Vagina (tissue), 2 donors: ENCODE data around the gene PRLHR. TPM values are rescaled to one million over a fixed set of nuclear protein-coding genes. Genes with fewer than 3 reads are reported as not detected.

Experiments
- DNase-seq, 2 donors: peaks; one replicate each; pipeline ENCODE4 v3.0.0-alpha.2; 2017; ENCODE audit errors: extremely low spot score in 2 of 2
- H3K27ac ChIP-seq: fragments of 200-600 bp; sonication (generic); one replicate; pipeline ENCODE4 v1.5.1; 2019
- H3K27me3 ChIP-seq: fragments of 200-600 bp; sonication (generic); one replicate; pipeline ENCODE4 v1.5.1; 2019
- H3K36me3 ChIP-seq, 2 donors: fragments of 200-600 bp; sonication (generic); one replicate each; pipeline ENCODE4 v1.5.1; 2017 to 2019
- H3K4me1 ChIP-seq: fragments of 200-600 bp; sonication (generic); one replicate; pipeline ENCODE4 v1.5.1; 2019
- H3K4me3 ChIP-seq, 2 donors: fragments of 200-600 bp; sonication (generic); 1 replicate in 1 of 2; 2 replicates in 1 of 2; pipeline ENCODE4 v1.5.1; 2016 to 2019
- H3K9me3 ChIP-seq: fragments of 200-600 bp; sonication (generic); one replicate; pipeline ENCODE4 v1.5.1; 2019
- CTCF ChIP-seq, 3 experiments: fragments of 450-650 bp in 2 of 3; fragments of 200-600 bp in 1 of 3; sonication (generic) in 1 of 3; IDR thresholded peaks; one replicate each; pipeline ENCODE4 v1.5.1; 2017 to 2019; ENCODE audit warnings: antibody characterized with exemption in 3 of 3, mild to moderate bottlenecking in 2 of 3, moderate library complexity in 2 of 3
- POLR2A ChIP-seq, 2 donors: fragments of 450-650 bp; IDR thresholded peaks; one replicate each; pipeline ENCODE4 v1.6.1; 2017; ENCODE audit warnings: antibody characterized with exemption in 2 of 2, mild to moderate bottlenecking in 2 of 2, moderate library complexity in 2 of 2
- POLR2AphosphoS5 ChIP-seq, 2 donors: sonication (generic); formaldehyde crosslinking; IDR thresholded peaks; one replicate each; pipeline ENCODE4 v1.9.0; 2017; ENCODE audit warnings: antibody characterized with exemption in 2 of 2, mild to moderate bottlenecking in 2 of 2, low read depth in 1 of 2; ENCODE audit not compliant: insufficient read depth in 1 of 2
- intact Hi-C: fragments of 100-400 bp; cut with DNase I; formaldehyde crosslinking; loops from one replicate; pipeline ENCODE4 v1.15.1; 2023
- total RNA-seq: library from RNA; depleted of rRNA; stranded (reverse); fragments of >200 nt; gene quantifications from one replicate; pipeline ENCODE4 v1.2.3, GENCODE V29; 2016

Gene PRLHR
- total RNA-seq, 1 donor from 2014 or later: 23.1 TPM

- Histone ChIP-seq H3K36me3 (no peaks in the 10 kb centered on the region), H3K4me1 (peaks cover 27% of the 10 kb centered on the region), H3K9me3 (no peaks in the 10 kb centered on the region), H3K4me3 (no peak overlapping the region), H3K27me3 (no peaks in the 10 kb centered on the region), H3K27ac (peak overlapping the region; percentile 55)
- intact Hi-C loops: no loop called here
- TF ChIP-seq CTCF (IDR thresholded peaks at IDR 0.05): no peak
- no peak for TF ChIP-seq POLR2AphosphoS5 (IDR thresholded peaks at IDR 0.05; ENCODE audit: insufficient read depth in 1 of 2, low read depth in 1 of 2)
- TF ChIP-seq POLR2A (IDR thresholded peaks at IDR 0.05): no peak
- no peak for DNase-seq
Measured at GRCh38 chr10:118570591-118570990, 24.9 kb downstream of the PRLHR start.

GRCh38 chr10:118569882-118570252, 25.6 kb downstream of the PRLHR start:
- H3K4me1 ChIP-seq: peaks cover 27% of the 10 kb centered on the region
- no peaks in the 10 kb centered on the region for H3K27me3 ChIP-seq
- intact Hi-C loops: loop anchor here (5.0 kb wide), 1 partner anchor 157 kb away; no protein-coding TSS in a partner anchor
- DNase-seq: no peak
- no peak overlapping the region for H3K4me3 ChIP-seq
- no peak for TF ChIP-seq POLR2A (IDR thresholded peaks at IDR 0.05)
- no peak for TF ChIP-seq CTCF (IDR thresholded peaks at IDR 0.05)
- TF ChIP-seq POLR2AphosphoS5 (IDR thresholded peaks at IDR 0.05; ENCODE audit: insufficient read depth in 1 of 2, low read depth in 1 of 2): no peak
- no peak overlapping the region for H3K27ac ChIP-seq
- no peaks in the 10 kb centered on the region for H3K36me3 ChIP-seq
- H3K9me3 ChIP-seq: no peaks in the 10 kb centered on the region

DNA sequence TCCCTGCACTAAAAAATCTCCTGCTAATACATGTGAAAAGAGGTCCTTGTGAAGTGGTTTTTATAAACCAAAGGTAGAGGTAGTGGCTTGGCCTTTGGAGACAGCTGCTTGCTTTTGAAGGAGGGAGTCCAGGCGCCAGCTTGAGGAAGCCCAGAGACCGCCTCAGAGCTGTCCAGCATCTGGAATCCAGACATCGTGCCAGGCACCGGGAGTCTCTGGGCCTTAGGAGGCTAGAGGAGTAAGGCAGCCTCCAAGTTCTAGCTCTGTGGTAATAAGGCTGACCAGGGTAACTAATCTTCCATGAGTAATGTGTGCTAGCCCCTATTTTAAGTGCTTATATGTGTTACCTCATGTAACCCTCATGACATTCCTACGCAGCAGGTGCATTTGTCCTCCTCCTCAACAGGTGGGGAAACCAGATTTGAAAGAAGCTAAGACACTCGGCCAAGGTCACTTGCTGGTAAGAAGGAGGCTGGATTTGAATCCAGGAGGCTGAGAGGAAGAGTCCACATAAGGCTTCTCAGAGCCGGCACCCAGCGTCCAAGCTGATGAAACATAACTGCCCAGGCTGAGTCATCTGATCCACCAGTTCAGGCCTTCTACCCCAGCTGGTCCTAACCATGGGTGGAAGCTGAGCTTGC, 26.1 kb downstream of the PRLHR start:
- H3K27ac ChIP-seq: no peak overlapping the region
- no peaks in the 10 kb centered on the region for H3K27me3 ChIP-seq
- TF ChIP-seq POLR2AphosphoS5 (IDR thresholded peaks at IDR 0.05; ENCODE audit: insufficient read depth in 1 of 2, low read depth in 1 of 2): no peak
- TF ChIP-seq POLR2A (IDR thresholded peaks at IDR 0.05): no peak
- TF ChIP-seq CTCF (IDR thresholded peaks at IDR 0.05): no peak
- no peak overlapping the region for H3K4me3 ChIP-seq
- H3K9me3 ChIP-seq: no peaks in the 10 kb centered on the region
- H3K4me1 ChIP-seq: peaks cover 27% of the 10 kb centered on the region
- no peaks in the 10 kb centered on the region for H3K36me3 ChIP-seq
- DNase-seq: peak in 1 of 2 donors; percentile 85
- intact Hi-C loops: loop anchor here (5.0 kb wide), 1 partner anchor 158 kb away; no protein-coding TSS in a partner anchor

- Histone ChIP-seq H3K27ac (no peak overlapping the region), H3K27me3 (no peaks in the 10 kb centered on the region), H3K4me3 (no peak overlapping the region), H3K4me1 (peaks cover 27% of the 10 kb centered on the region), H3K9me3 (no peaks in the 10 kb centered on the region), H3K36me3 (no peaks in the 10 kb centered on the region)
- peak in 1 of 2 donors; percentile 25 for DNase-seq
- intact Hi-C loops: loop anchor here (5.0 kb wide), 1 partner anchor 159 kb away; no protein-coding TSS in a partner anchor
- peak; percentile 58 to 75 (median 67) for TF ChIP-seq CTCF (IDR thresholded peaks at IDR 0.05)
- no peak for TF ChIP-seq POLR2A (IDR thresholded peaks at IDR 0.05)
Measured at GRCh38 chr10:118568327-118568848, 27.1 kb downstream of the PRLHR start.

DNA sequence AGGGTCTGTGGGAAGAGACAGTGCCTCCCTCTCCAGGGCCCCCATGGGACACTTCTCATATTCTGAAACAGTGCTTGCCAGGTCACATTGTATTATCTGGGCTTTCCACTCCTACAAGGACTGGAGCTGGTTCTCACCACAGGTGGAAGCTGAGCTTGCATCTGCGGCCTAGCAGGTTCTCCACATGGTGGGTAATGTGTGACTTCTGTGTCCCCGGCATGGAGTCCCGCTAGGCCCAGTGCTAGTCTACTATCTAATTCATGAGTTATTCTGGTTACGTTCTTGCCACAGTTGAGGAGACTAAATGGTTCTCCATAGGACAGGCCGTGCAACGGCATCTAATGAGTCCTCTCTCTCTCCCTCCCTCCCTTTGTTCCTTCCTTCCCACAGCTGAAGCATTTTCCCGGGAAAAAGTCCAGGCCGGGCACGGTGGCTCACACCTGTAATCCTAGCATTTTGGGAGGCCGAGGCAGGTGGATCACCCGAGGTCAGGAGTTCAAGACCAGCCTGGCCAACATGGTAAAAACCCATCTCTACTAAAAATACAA, 27.7 kb downstream of the PRLHR start:
- no peak for TF ChIP-seq POLR2A (IDR thresholded peaks at IDR 0.05)
- no peak for TF ChIP-seq POLR2AphosphoS5 (IDR thresholded peaks at IDR 0.05; ENCODE audit: insufficient read depth in 1 of 2, low read depth in 1 of 2)
- no peak for TF ChIP-seq CTCF (IDR thresholded peaks at IDR 0.05)
- intact Hi-C loops: loop anchor here (5.0 kb wide), 1 partner anchor 160 kb away; no protein-coding TSS in a partner anchor
- peak in 1 of 2 donors; percentile 55 for DNase-seq
- H3K9me3 ChIP-seq: no peaks in the 10 kb centered on the region
- no peak overlapping the region for H3K4me3 ChIP-seq
- H3K27ac ChIP-seq: no peak overlapping the region
- H3K4me1 ChIP-seq: peaks cover 27% of the 10 kb centered on the region
- H3K27me3 ChIP-seq: no peaks in the 10 kb centered on the region
- H3K36me3 ChIP-seq: no peaks in the 10 kb centered on the region
